Dendritic cell treated with granulocyte-macrophage colony-stimulating factor and Interleukin-4, amounts not matched to agents 40 ng/mL and 50 ng/mL, for 4 days (primary cell): ENCODE results near the gene ZCCHC2.

Experiments
- H3K27ac Mint-ChIP-seq: one replicate; pipeline ENCODE4 v1.8.0; 2022; ENCODE audit warnings: mild to moderate bottlenecking, mixed read lengths
- H3K27me3 Mint-ChIP-seq: one replicate; pipeline ENCODE4 v1.8.0; 2022; ENCODE audit warnings: mild to moderate bottlenecking, mixed read lengths
- H3K36me3 Mint-ChIP-seq: one replicate; pipeline ENCODE4 v1.8.0; 2022; ENCODE audit warnings: low read depth, mixed read lengths
- H3K4me1 Mint-ChIP-seq: one replicate; pipeline ENCODE4 v1.8.0; 2022; ENCODE audit warnings: low read depth, mixed read lengths
- H3K4me3 Mint-ChIP-seq: one replicate; pipeline ENCODE4 v1.8.0; 2022; ENCODE audit warnings: mild to moderate bottlenecking, moderate library complexity, mixed read lengths
- H3K9me3 Mint-ChIP-seq: one replicate; pipeline ENCODE4 v1.8.0; 2022; ENCODE audit warnings: mixed read lengths
- intact Hi-C: fragments of 100-400 bp; cut with micrococcal nuclease; formaldehyde crosslinking; loops from one replicate; pipeline ENCODE4 v1.15.0; 2022

Gene ZCCHC2

GRCh38 chr18:62537042-62537894 is 14.4 kb downstream of the ZCCHC2 start:
- Mint-ChIP-seq H3K27ac (peak overlapping the region; percentile 34), H3K9me3 (no peaks in the 10 kb centered on the region), H3K4me3 (no peak overlapping the region), H3K4me1 (peaks cover 38% of the 10 kb centered on the region), H3K27me3 (no peaks in the 10 kb centered on the region), H3K36me3 (peaks cover 38% of the 10 kb centered on the region)
- intact Hi-C loops, result no loop called here

GRCh38 chr18:62537946-62538345 is 15.1 kb downstream of the ZCCHC2 start:
- H3K9me3 Mint-ChIP-seq, result no peaks in the 10 kb centered on the region
- H3K27me3 Mint-ChIP-seq, result no peaks in the 10 kb centered on the region
- peaks cover 38% of the 10 kb centered on the region for H3K36me3 Mint-ChIP-seq
- H3K4me3 Mint-ChIP-seq, result no peak overlapping the region
- intact Hi-C loops, result no loop called here
- peaks cover 34% of the 10 kb centered on the region for H3K4me1 Mint-ChIP-seq
- H3K27ac Mint-ChIP-seq, result no peak overlapping the region

- no peak overlapping the region for H3K27ac Mint-ChIP-seq
- no peaks in the 10 kb centered on the region for H3K9me3 Mint-ChIP-seq
- intact Hi-C loops, result no loop called here
- H3K4me3 Mint-ChIP-seq, result no peak overlapping the region
- no peaks in the 10 kb centered on the region for H3K27me3 Mint-ChIP-seq
- H3K4me1 Mint-ChIP-seq, result peaks cover 42% of the 10 kb centered on the region
- H3K36me3 Mint-ChIP-seq, result peaks cover 45% of the 10 kb centered on the region
Measured at GRCh38 chr18:62538881-62539280, 16.1 kb downstream of the ZCCHC2 start.

- Mint-ChIP-seq H3K9me3 (no peaks in the 10 kb centered on the region), H3K27me3 (no peaks in the 10 kb centered on the region), H3K27ac (peak overlapping the region; percentile 20), H3K36me3 (peaks cover 49% of the 10 kb centered on the region), H3K4me1 (peaks cover 37% of the 10 kb centered on the region), H3K4me3 (no peak overlapping the region)
- intact Hi-C loops, result no loop called here
Measured at GRCh38 chr18:62539284-62540165, 16.7 kb downstream of the ZCCHC2 start.

- Mint-ChIP-seq H3K4me3 (no peak overlapping the region), H3K27me3 (no peaks in the 10 kb centered on the region), H3K36me3 (peaks cover 71% of the 10 kb centered on the region), H3K9me3 (no peaks in the 10 kb centered on the region), H3K4me1 (peaks cover 32% of the 10 kb centered on the region), H3K27ac (peak overlapping the region; percentile 11)
- intact Hi-C loops, result no loop called here
Measured at GRCh38 chr18:62543021-62543420, 20.2 kb downstream of the ZCCHC2 start.

- no peaks in the 10 kb centered on the region for H3K27me3 Mint-ChIP-seq
- intact Hi-C loops, result no loop called here
- peaks cover 82% of the 10 kb centered on the region for H3K36me3 Mint-ChIP-seq
- H3K4me3 Mint-ChIP-seq, result no peak overlapping the region
- H3K9me3 Mint-ChIP-seq, result no peaks in the 10 kb centered on the region
- H3K27ac Mint-ChIP-seq, result peak overlapping the region; percentile 75
- peaks cover 32% of the 10 kb centered on the region for H3K4me1 Mint-ChIP-seq
Measured at GRCh38 chr18:62545098-62545497, 22.3 kb downstream of the ZCCHC2 start.

- H3K4me3 Mint-ChIP-seq, result no peak overlapping the region
- no peaks in the 10 kb centered on the region for H3K27me3 Mint-ChIP-seq
- peaks cover 26% of the 10 kb centered on the region for H3K4me1 Mint-ChIP-seq
- H3K36me3 Mint-ChIP-seq, result peaks cover 85% of the 10 kb centered on the region
- intact Hi-C loops, result no loop called here
- H3K9me3 Mint-ChIP-seq, result no peaks in the 10 kb centered on the region
- no peak overlapping the region for H3K27ac Mint-ChIP-seq
Measured at GRCh38 chr18:62549755-62550154, 26.9 kb downstream of the ZCCHC2 start.

- intact Hi-C loops, result no loop called here
- Mint-ChIP-seq H3K4me1 (peaks cover 18% of the 10 kb centered on the region), H3K4me3 (no peak overlapping the region), H3K36me3 (peaks cover 89% of the 10 kb centered on the region), H3K27ac (no peak overlapping the region), H3K9me3 (no peaks in the 10 kb centered on the region), H3K27me3 (no peaks in the 10 kb centered on the region)
Measured at GRCh38 chr18:62550746-62551145, 27.9 kb downstream of the ZCCHC2 start.

- H3K36me3 Mint-ChIP-seq, result peaks cover 88% of the 10 kb centered on the region
- intact Hi-C loops, result no loop called here
- H3K27ac Mint-ChIP-seq, result no peak overlapping the region
Measured at GRCh38 chr18:62551972-62552513, 29.2 kb downstream of the ZCCHC2 start.

GRCh38 chr18:62554061-62554815 is 31.4 kb downstream of the ZCCHC2 start:
- intact Hi-C loops, result no loop called here
- Mint-ChIP-seq H3K4me1 (peaks cover 11% of the 10 kb centered on the region), H3K27me3 (no peaks in the 10 kb centered on the region), H3K27ac (no peak overlapping the region), H3K4me3 (no peak overlapping the region), H3K36me3 (peaks cover 88% of the 10 kb centered on the region), H3K9me3 (no peaks in the 10 kb centered on the region)

More at GRCh38 chr18:62551972-62552513, 29.2 kb downstream of the ZCCHC2 start:
- Mint-ChIP-seq H3K27me3 (no peaks in the 10 kb centered on the region), H3K4me3 (no peak overlapping the region), H3K9me3 (no peaks in the 10 kb centered on the region), H3K4me1 (peaks cover 11% of the 10 kb centered on the region)

GRCh38 chr18:62555135-62555534 is 32.3 kb downstream of the ZCCHC2 start:
- H3K36me3 Mint-ChIP-seq, result peaks cover 91% of the 10 kb centered on the region
- peaks cover 11% of the 10 kb centered on the region for H3K4me1 Mint-ChIP-seq
- intact Hi-C loops, result no loop called here
- no peak overlapping the region for H3K4me3 Mint-ChIP-seq
- H3K9me3 Mint-ChIP-seq, result no peaks in the 10 kb centered on the region
- no peak overlapping the region for H3K27ac Mint-ChIP-seq
- H3K27me3 Mint-ChIP-seq, result no peaks in the 10 kb centered on the region

- Mint-ChIP-seq H3K27ac (no peak overlapping the region), H3K9me3 (no peaks in the 10 kb centered on the region), H3K36me3 (peaks cover 91% of the 10 kb centered on the region), H3K4me3 (no peak overlapping the region), H3K27me3 (no peaks in the 10 kb centered on the region), H3K4me1 (peaks cover 11% of the 10 kb centered on the region)
- intact Hi-C loops, result no loop called here
Measured at GRCh38 chr18:62556397-62556796, 33.6 kb downstream of the ZCCHC2 start.

GRCh38 chr18:62558015-62558663 is 35.3 kb downstream of the ZCCHC2 start:
- intact Hi-C loops, result no loop called here
- peaks cover 11% of the 10 kb centered on the region for H3K4me1 Mint-ChIP-seq
- no peaks in the 10 kb centered on the region for H3K9me3 Mint-ChIP-seq
- no peaks in the 10 kb centered on the region for H3K27me3 Mint-ChIP-seq
- H3K36me3 Mint-ChIP-seq, result peaks cover 92% of the 10 kb centered on the region
- H3K4me3 Mint-ChIP-seq, result no peak overlapping the region
- no peak overlapping the region for H3K27ac Mint-ChIP-seq
